ENCODE data around the gene BLOC1S1.
"Not testable (repeated sequence)": the region's sequence is repeated elsewhere in the genome, so short reads cannot be mapped to it uniquely, and the experiment has no call there.

Gene BLOC1S1

GRCh38 chr12:55757701-55758100 lies 41.9 kb downstream of the BLOC1S1 start:
- TF ChIP-seq, protein P1, sequence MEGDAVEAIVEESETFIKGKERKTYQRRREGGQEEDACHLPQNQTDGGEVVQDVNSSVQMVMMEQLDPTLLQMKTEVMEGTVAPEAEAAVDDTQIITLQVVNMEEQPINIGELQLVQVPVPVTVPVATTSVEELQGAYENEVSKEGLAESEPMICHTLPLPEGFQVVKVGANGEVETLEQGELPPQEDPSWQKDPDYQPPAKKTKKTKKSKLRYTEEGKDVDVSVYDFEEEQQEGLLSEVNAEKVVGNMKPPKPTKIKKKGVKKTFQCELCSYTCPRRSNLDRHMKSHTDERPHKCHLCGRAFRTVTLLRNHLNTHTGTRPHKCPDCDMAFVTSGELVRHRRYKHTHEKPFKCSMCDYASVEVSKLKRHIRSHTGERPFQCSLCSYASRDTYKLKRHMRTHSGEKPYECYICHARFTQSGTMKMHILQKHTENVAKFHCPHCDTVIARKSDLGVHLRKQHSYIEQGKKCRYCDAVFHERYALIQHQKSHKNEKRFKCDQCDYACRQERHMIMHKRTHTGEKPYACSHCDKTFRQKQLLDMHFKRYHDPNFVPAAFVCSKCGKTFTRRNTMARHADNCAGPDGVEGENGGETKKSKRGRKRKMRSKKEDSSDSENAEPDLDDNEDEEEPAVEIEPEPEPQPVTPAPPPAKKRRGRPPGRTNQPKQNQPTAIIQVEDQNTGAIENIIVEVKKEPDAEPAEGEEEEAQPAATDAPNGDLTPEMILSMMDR (IDR thresholded peaks at IDR 0.05; ENCODE audit: low read depth, low read length, missing control alignments), result no peak

GRCh38 chr12:55758575-55758974 lies 42.7 kb downstream of the BLOC1S1 start:
- DNase-seq (ENCODE audit: extremely low read depth, low read depth), result not testable (repeated sequence)

More at GRCh38 chr12:55757701-55758100, 41.9 kb downstream of the BLOC1S1 start:
- no peak overlapping the region for H3K4me3 ChIP-seq (replicated peaks; ENCODE audit: low read depth, low read length)
- DNase-seq (ENCODE audit: extremely low read depth, low read depth), result no peak

DNA sequence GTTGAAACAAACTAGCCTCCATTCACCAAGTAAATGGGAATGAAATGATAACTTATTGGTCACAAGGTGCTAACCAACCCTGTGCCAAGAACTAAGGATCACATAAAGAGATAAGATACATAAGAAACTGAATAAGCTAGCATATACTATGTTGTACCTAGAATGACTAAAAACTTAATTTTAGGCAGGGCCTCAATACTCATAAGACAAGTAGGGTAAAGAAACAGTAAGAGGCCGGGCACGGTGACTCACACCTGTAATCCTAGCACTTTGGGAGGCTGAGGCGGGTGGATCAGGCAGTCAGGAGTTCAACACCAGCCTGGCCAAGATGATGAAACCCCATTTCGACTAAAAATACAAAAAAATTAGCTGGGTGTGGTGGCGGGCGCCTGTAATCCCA lies 44.8 kb downstream of the BLOC1S1 start:
- DNase-seq (ENCODE audit: extremely low read depth, low read depth), result no peak
- TF ChIP-seq, protein P1 (IDR thresholded peaks at IDR 0.05; ENCODE audit: low read depth, low read length, missing control alignments), result no peak
- H3K4me3 ChIP-seq (replicated peaks; ENCODE audit: low read depth, low read length), result no peak overlapping the region

More at GRCh38 chr12:55758575-55758974, 42.7 kb downstream of the BLOC1S1 start:
- not testable (repeated sequence) for H3K4me3 ChIP-seq (replicated peaks; ENCODE audit: low read depth, low read length)

DNA sequence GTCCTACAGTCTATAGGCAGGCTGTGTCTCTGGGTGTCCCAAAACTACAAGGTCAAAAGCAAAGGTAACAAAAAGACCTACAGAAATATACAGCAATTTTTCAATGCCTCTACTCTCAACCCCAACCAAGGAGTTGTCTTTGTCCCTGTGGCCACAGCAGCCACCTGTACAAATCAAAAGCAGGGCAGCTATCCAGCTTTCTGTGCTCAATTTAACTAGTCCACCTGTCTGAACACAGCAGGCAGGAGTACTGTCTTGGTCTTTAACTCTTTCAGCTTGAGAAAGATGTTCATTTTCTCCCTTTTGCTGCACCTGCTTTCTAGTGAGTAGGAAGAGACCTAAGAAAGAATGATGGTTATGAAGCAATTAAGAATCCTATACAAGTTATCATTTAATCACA lies 46.8 kb downstream of the BLOC1S1 start:
- no peak overlapping the region for H3K4me3 ChIP-seq (replicated peaks; ENCODE audit: low read depth, low read length)
- TF ChIP-seq, protein P1 (IDR thresholded peaks at IDR 0.05; ENCODE audit: low read depth, low read length, missing control alignments), result no peak
- DNase-seq (ENCODE audit: extremely low read depth, low read depth), result no peak

GRCh38 chr12:55765736-55766290 lies 50.0 kb downstream of the BLOC1S1 start:
- TF ChIP-seq, protein P1 (IDR thresholded peaks at IDR 0.05; ENCODE audit: low read depth, low read length, missing control alignments), result no peak
- DNase-seq (ENCODE audit: extremely low read depth, low read depth), result no peak
- H3K4me3 ChIP-seq (replicated peaks; ENCODE audit: low read depth, low read length), result no peak overlapping the region

DNA sequence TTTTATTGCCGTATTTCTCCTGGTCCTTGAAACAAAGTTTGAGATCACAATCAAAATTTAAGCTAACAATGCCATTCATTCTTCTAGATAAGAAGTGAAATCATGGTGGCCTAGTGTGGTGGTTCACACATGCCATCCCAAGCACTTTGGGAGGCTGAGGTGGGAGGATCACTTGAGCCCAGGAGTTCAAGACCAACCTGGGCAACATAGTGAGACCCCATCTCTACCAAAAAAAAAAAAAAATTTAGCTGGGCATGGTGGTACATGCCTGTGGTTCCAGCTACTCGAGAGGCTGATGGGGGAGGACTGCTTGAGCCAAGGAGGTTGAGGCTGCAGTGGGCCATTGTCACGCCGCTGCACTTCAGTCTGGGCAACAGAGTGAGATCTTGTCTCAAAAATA lies 51.3 kb downstream of the BLOC1S1 start:
- TF ChIP-seq, protein P1 (IDR thresholded peaks at IDR 0.05; ENCODE audit: low read depth, low read length, missing control alignments), result no peak
- H3K4me3 ChIP-seq (replicated peaks; ENCODE audit: low read depth, low read length), result no peak overlapping the region
- DNase-seq (ENCODE audit: extremely low read depth, low read depth), result no peak

All from HFF-Myc (cell line).